ENCODE results near the gene ILF2. TPM values are rescaled to one million over a fixed set of nuclear protein-coding genes. Genes with fewer than 3 reads are reported as not detected.

ILF2 gene
- total and polyA plus RNA-seq, 2 of the 13 experiments (the other 11 are each of a cell fraction or from before 2014, with no cell fraction given) = 292 to 366 TPM

GRCh38 chr1:153616144-153616916 is 54.5 kb downstream of the ILF2 start, which contains the start of gene S100A14 (continued):
- TF ChIP-seq, protein P1, sequence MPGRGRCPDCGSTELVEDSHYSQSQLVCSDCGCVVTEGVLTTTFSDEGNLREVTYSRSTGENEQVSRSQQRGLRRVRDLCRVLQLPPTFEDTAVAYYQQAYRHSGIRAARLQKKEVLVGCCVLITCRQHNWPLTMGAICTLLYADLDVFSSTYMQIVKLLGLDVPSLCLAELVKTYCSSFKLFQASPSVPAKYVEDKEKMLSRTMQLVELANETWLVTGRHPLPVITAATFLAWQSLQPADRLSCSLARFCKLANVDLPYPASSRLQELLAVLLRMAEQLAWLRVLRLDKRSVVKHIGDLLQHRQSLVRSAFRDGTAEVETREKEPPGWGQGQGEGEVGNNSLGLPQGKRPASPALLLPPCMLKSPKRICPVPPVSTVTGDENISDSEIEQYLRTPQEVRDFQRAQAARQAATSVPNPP (CRISPR knock-in tag; IDR thresholded peaks at IDR 0.05) = no peak
- no peak for TF ChIP-seq ZNF337 (CRISPR knock-in tag; IDR thresholded peaks at IDR 0.05; ENCODE audit: borderline replicate concordance, low read depth)
- no peak for TF ChIP-seq ZNF788 (CRISPR knock-in tag; IDR thresholded peaks at IDR 0.05; ENCODE audit: borderline replicate concordance)
- TF ChIP-seq ZFP1 (CRISPR knock-in tag; IDR thresholded peaks at IDR 0.05) = no peak
- no peak for TF ChIP-seq ZNF781 (CRISPR knock-in tag; IDR thresholded peaks at IDR 0.05; ENCODE audit: borderline replicate concordance, not compliant biosample characterization)
- TF ChIP-seq IRX3 (CRISPR knock-in tag; IDR thresholded peaks at IDR 0.05; ENCODE audit: borderline replicate concordance, low read depth) = no peak
- no peak for TF ChIP-seq MZF1 (CRISPR knock-in tag; IDR thresholded peaks at IDR 0.05; ENCODE audit: borderline replicate concordance)
- TF ChIP-seq ZFP36L1 (CRISPR knock-in tag; IDR thresholded peaks at IDR 0.05) = no peak
- no peak for TF ChIP-seq ZNF619 (CRISPR knock-in tag; IDR thresholded peaks at IDR 0.05)
- TF ChIP-seq FOXP1 (IDR thresholded peaks at IDR 0.05) = no peak
- TF ChIP-seq FOXP1 (CRISPR knock-in tag; IDR thresholded peaks at IDR 0.05) = no peak
- no peak for TF ChIP-seq THAP8 (CRISPR knock-in tag; IDR thresholded peaks at IDR 0.05; ENCODE audit: borderline replicate concordance)
- no peak for TF ChIP-seq ZBED4 (CRISPR knock-in tag; IDR thresholded peaks at IDR 0.05; ENCODE audit: borderline replicate concordance)
- TF ChIP-seq, protein P2, sequence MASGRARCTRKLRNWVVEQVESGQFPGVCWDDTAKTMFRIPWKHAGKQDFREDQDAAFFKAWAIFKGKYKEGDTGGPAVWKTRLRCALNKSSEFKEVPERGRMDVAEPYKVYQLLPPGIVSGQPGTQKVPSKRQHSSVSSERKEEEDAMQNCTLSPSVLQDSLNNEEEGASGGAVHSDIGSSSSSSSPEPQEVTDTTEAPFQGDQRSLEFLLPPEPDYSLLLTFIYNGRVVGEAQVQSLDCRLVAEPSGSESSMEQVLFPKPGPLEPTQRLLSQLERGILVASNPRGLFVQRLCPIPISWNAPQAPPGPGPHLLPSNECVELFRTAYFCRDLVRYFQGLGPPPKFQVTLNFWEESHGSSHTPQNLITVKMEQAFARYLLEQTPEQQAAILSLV (CRISPR knock-in tag; IDR thresholded peaks at IDR 0.05; ENCODE audit: borderline replicate concordance) = no peak; the same call in 1 of the 2 replicates
- TF ChIP-seq CC2D1A (CRISPR knock-in tag; IDR thresholded peaks at IDR 0.05) = no peak
- TF ChIP-seq DDIT3 (CRISPR knock-in tag; IDR thresholded peaks at IDR 0.05) = no peak
- TF ChIP-seq KDM2A (CRISPR knock-in tag; IDR thresholded peaks at IDR 0.05; ENCODE audit: borderline replicate concordance, low read depth) = no peak
- no peak for TF ChIP-seq PHF21A (CRISPR knock-in tag; IDR thresholded peaks at IDR 0.05)
- TF ChIP-seq ZNF569 (CRISPR knock-in tag; IDR thresholded peaks at IDR 0.05; ENCODE audit: borderline replicate concordance) = no peak
